Astrocyte (in vitro differentiated cells and primary cell): ENCODE data around the gene MUC5AC. TPM values are rescaled to one million over a fixed set of nuclear protein-coding genes. Genes with fewer than 3 reads are reported as not detected.
"Not testable (repeated sequence)": the region's sequence is repeated elsewhere in the genome, so short reads cannot be mapped to it uniquely, and the experiment has no call there.

ENCODE experiments used
- DNase-seq: peaks from one replicate; pipeline ENCODE4 v3.0.0-alpha.2; 2010; ENCODE audit warnings: low read depth
- FAIRE-seq: peaks from 2 replicates; lab custom pipeline; 2011; peaks lifted over from hg19 to GRCh38; lab: Jason Lieb, UNC
- H2AFZ ChIP-seq: 2 replicates; pipeline ENCODE4 v1.6.0; 2012; ENCODE audit warnings: low read depth, low read length, inconsistent platforms
- H3K27ac ChIP-seq: 2 replicates; pipeline ENCODE4 v1.5.1; 2011; ENCODE audit warnings: low read depth, low read length, inconsistent platforms
- H3K27me3 ChIP-seq: 2 replicates; pipeline ENCODE4 v1.6.0; 2011; ENCODE audit warnings: low read length, inconsistent platforms; ENCODE audit not compliant: insufficient read depth
- H3K36me3 ChIP-seq: 2 replicates; pipeline ENCODE4 v1.5.1; 2011; ENCODE audit warnings: low read length, inconsistent platforms; ENCODE audit not compliant: insufficient read depth
- H3K4me1 ChIP-seq: 2 replicates; pipeline ENCODE4 v1.5.1; 2011; ENCODE audit warnings: low read length, inconsistent platforms; ENCODE audit not compliant: insufficient read depth
- H3K4me2 ChIP-seq: 2 replicates; pipeline ENCODE4 v1.6.0; 2012; ENCODE audit warnings: low read length, inconsistent platforms
- H3K4me3 ChIP-seq: 2 replicates; pipeline ENCODE4 v1.5.1; 2011; ENCODE audit warnings: low read depth, mild to moderate bottlenecking, low read length, inconsistent platforms; ENCODE audit not compliant: insufficient read depth
- H3K79me2 ChIP-seq: 2 replicates; pipeline ENCODE4 v1.6.0; 2012; ENCODE audit warnings: mild to moderate bottlenecking, low read length, inconsistent platforms; ENCODE audit not compliant: insufficient read depth
- H3K9ac ChIP-seq: 2 replicates; pipeline ENCODE4 v1.6.0; 2012; ENCODE audit warnings: mild to moderate bottlenecking, low read length, inconsistent platforms
- H3K9me3 ChIP-seq: 2 replicates; pipeline ENCODE4 v1.5.1; 2012; ENCODE audit warnings: low read depth, mild to moderate bottlenecking, low read length, inconsistent platforms; ENCODE audit not compliant: insufficient read depth
- H4K20me1 ChIP-seq: 2 replicates; pipeline ENCODE4 v1.6.0; 2012; ENCODE audit warnings: low read length, inconsistent platforms; ENCODE audit not compliant: insufficient read depth
- H3K27ac Mint-ChIP-seq: one replicate; pipeline ENCODE4 v1.8.0; 2021; ENCODE audit warnings: mild to moderate bottlenecking, mixed read lengths; ENCODE audit not compliant: unreplicated experiment
- H3K27me3 Mint-ChIP-seq: one replicate; pipeline ENCODE4 v1.8.0; 2021; ENCODE audit warnings: low read depth, mixed read lengths; ENCODE audit not compliant: unreplicated experiment
- H3K36me3 Mint-ChIP-seq: one replicate; pipeline ENCODE4 v1.8.0; 2021; ENCODE audit warnings: low read depth, mixed read lengths; ENCODE audit not compliant: unreplicated experiment
- H3K4me1 Mint-ChIP-seq: one replicate; pipeline ENCODE4 v1.8.0; 2021; ENCODE audit warnings: low read depth, mixed read lengths; ENCODE audit not compliant: unreplicated experiment
- H3K4me3 Mint-ChIP-seq: one replicate; pipeline ENCODE4 v1.8.0; 2021; ENCODE audit warnings: mild to moderate bottlenecking, moderate library complexity, mixed read lengths; ENCODE audit not compliant: unreplicated experiment
- H3K9me3 Mint-ChIP-seq: one replicate; pipeline ENCODE4 v1.8.0; 2021; ENCODE audit warnings: mild to moderate bottlenecking, mixed read lengths; ENCODE audit not compliant: unreplicated experiment
- total RNA-seq: library from RNA; stranded (reverse); gene quantifications from 2 replicates; pipeline ENCODE4 v1.2.1, GENCODE V29; 2021

The MUC5AC gene
- total RNA-seq, 1 donor from 2014 or later, result not detected

- not testable (repeated sequence) for H3K4me3 ChIP-seq, H3K9me3 ChIP-seq, H3K9ac ChIP-seq, FAIRE-seq, DNase-seq, H3K79me2 ChIP-seq, H2AFZ ChIP-seq, H3K4me3 Mint-ChIP-seq, H3K27me3 ChIP-seq, H3K36me3 ChIP-seq, H3K4me1 Mint-ChIP-seq, H3K27ac Mint-ChIP-seq, H3K27me3 Mint-ChIP-seq, H3K4me1 ChIP-seq, H4K20me1 ChIP-seq, H3K36me3 Mint-ChIP-seq, H3K4me2 ChIP-seq, H3K27ac ChIP-seq
- H3K9me3 Mint-ChIP-seq, result peaks cover 17% of the 10 kb centered on the region
Observed at GRCh38 chr11:1250411-1250810, 92.7 kb downstream of the MUC5AC start.

Other genes with a start within 250 kb of the MUC5AC start
- 72.6 and 74.6 TPM in 2 replicates for gene CHID1, start 247.1 kb upstream of the MUC5AC start, total RNA-seq
- 105 and 110 TPM in 2 replicates for gene AP2A2, start 232.1 kb upstream of the MUC5AC start, total RNA-seq
- not detected in 2 replicates for gene MUC6, start 121.2 kb upstream of the MUC5AC start, total RNA-seq
- not detected in 2 replicates for gene MUC2, start 83.1 kb upstream of the MUC5AC start, total RNA-seq
- not detected in 2 replicates for gene MUC5B, start 65.1 kb downstream of the MUC5AC start, total RNA-seq
- 44.8 and 46.4 TPM in 2 replicates for gene TOLLIP, start 151.7 kb downstream of the MUC5AC start, total RNA-seq
- gene BRSK2, start 232.0 kb downstream of the MUC5AC start, total RNA-seq, result 3.9 and 7.1 TPM in 2 replicates